Measurements from ENCODE around the gene POLR3B.
"Not testable (repeated sequence)": the region's sequence is repeated elsewhere in the genome, so short reads cannot be mapped to it uniquely, and the experiment has no call there.

POLR3B gene

DNA sequence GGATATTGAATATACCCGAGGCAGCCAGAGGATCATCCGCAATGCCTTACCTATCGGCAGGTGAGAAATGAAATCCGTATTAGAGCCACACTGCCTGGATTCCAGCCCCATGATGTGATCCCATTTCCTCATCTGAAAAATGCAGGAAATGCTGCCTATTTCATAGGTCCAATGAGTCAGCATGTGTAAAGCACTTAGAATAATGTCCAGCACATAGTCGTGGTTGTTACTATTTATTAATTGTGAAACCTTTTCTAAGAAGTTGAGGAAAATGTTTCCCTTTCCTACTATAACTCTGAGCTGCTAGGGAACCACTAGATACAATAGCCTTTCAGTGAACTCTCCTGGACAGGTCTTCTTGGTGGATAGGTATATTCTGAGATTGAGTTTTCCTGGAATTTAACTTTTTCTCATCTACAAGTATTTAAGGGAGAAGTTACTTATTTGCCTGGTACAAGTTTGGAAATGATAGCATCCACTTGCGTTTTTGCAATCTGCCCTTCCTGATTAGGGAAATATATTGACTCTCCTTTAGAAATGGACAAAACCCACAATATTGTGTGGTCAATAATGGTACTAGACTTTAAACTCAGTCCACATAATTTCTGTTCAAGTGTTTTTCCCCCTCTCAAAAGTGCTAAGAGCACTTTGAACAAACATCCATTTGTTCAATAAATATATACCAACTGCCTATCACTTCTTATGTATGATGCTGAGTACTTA is 12.2 kb downstream of the POLR3B start:
- WGBS: 94% methylated on average over 6 of the region's 6 CpGs
- Histone ChIP-seq H3K36me3 (ENCODE audit: insufficient read depth, low read length) (peaks cover 48% of the 10 kb centered on the region), H3K27ac (ENCODE audit: low read depth, low read length) (no peak overlapping the region), H3K27me3 (ENCODE audit: insufficient read depth, low read length) (no peaks in the 10 kb centered on the region), H3K9ac (ENCODE audit: low read depth, low read length) (no peak overlapping the region), H3K4me1 (ENCODE audit: insufficient read depth, low read length) (no peaks in the 10 kb centered on the region), H3K9me3 (ENCODE audit: insufficient read depth, low read depth, low read length) (no peaks in the 10 kb centered on the region), H3K4me3 (ENCODE audit: low read length) (no peak overlapping the region)

DNA sequence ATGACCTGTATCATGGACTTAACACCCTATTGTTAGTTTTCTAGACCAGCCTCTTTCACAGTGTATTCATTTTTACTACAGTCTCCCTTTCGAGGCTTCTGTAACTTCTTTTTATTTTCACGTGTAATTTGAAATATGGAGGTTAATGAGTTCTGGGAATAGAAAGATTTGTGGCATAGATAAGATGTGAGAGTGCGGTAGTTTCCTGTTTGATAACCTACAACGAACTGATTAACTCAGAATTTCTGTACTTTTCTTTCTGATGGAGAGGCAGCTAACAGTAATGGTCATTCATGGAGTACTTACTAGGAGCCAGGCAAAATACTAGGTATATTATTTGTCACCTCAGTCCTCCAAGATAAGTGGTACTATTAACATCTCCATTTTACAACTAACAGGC is 21.2 kb downstream of the POLR3B start:
- H3K4me1 ChIP-seq (ENCODE audit: insufficient read depth, low read length): no peaks in the 10 kb centered on the region
- H3K4me3 ChIP-seq (ENCODE audit: low read length): no peak overlapping the region
- peaks cover 7% of the 10 kb centered on the region; the same call in 1 of the 2 replicates for H3K9me3 ChIP-seq (ENCODE audit: insufficient read depth, low read depth, low read length)
- 98% methylated on average over 4 of the region's 4 CpGs for WGBS
- peaks cover 74% of the 10 kb centered on the region for H3K36me3 ChIP-seq (ENCODE audit: insufficient read depth, low read length)
- no peaks in the 10 kb centered on the region for H3K27me3 ChIP-seq (ENCODE audit: insufficient read depth, low read length)
- H3K27ac ChIP-seq (ENCODE audit: low read depth, low read length): no peak overlapping the region
- no peak overlapping the region for H3K9ac ChIP-seq (ENCODE audit: low read depth, low read length)

DNA sequence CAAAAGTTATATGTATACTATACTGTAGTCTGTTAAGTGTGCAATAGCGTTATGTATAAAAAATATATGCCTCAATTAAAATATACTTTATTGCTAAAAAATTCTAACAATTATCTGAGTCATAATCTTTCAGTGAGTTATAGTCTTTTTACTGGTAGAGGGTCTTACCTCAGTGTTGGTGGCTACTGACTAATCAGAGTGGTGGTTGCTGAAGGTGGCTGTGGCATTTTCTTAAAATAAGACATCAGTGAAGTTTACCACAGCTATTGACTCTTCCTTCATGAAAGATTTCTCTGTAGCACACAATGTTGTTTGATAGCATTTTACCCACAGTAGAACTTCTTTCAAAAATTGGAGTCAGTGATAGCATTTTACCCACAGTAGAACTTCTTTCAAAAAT is 23.4 kb downstream of the POLR3B start:
- H3K36me3 ChIP-seq (ENCODE audit: insufficient read depth, low read length): peaks cover 81% of the 10 kb centered on the region
- no peaks in the 10 kb centered on the region for H3K27me3 ChIP-seq (ENCODE audit: insufficient read depth, low read length)
- H3K9ac ChIP-seq (ENCODE audit: low read depth, low read length): no peak overlapping the region
- H3K27ac ChIP-seq (ENCODE audit: low read depth, low read length): no peak overlapping the region
- no peak overlapping the region for H3K4me3 ChIP-seq (ENCODE audit: low read length)
- peaks cover 7% of the 10 kb centered on the region; the same call in 1 of the 2 replicates for H3K9me3 ChIP-seq (ENCODE audit: insufficient read depth, low read depth, low read length)
- WGBS: no CpG with 5 or more reads among the region's 1 CpG
- no peaks in the 10 kb centered on the region for H3K4me1 ChIP-seq (ENCODE audit: insufficient read depth, low read length)

DNA sequence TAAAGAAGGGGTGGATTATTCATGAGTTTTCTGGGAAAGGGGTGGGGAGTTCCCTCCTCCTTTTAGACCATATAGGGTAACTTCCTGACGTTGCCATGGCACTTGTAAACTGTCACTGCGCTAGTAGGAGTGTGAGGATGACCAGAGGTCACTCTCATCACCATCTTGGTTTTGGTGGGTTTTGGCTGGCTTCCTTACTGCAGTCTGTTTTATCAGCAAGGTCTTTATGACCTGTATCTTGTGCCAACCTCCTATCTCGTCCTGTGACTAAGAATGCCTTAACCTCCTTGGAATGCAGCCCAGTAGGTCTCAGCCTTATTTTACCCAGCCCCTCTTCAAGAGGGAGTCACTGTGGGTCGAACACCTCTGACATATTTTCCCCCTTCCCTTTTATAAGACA is 24.3 kb downstream of the POLR3B start:
- 96% methylated on average over 4 of the region's 4 CpGs for WGBS
- H3K27me3 ChIP-seq (ENCODE audit: insufficient read depth, low read length); H3K4me3 ChIP-seq (ENCODE audit: low read length); H3K27ac ChIP-seq (ENCODE audit: low read depth, low read length); H3K9ac ChIP-seq (ENCODE audit: low read depth, low read length); H3K9me3 ChIP-seq (ENCODE audit: insufficient read depth, low read depth, low read length); H3K4me1 ChIP-seq (ENCODE audit: insufficient read depth, low read length): not testable (repeated sequence)
- peaks cover 73% of the 10 kb centered on the region for H3K36me3 ChIP-seq (ENCODE audit: insufficient read depth, low read length)

DNA sequence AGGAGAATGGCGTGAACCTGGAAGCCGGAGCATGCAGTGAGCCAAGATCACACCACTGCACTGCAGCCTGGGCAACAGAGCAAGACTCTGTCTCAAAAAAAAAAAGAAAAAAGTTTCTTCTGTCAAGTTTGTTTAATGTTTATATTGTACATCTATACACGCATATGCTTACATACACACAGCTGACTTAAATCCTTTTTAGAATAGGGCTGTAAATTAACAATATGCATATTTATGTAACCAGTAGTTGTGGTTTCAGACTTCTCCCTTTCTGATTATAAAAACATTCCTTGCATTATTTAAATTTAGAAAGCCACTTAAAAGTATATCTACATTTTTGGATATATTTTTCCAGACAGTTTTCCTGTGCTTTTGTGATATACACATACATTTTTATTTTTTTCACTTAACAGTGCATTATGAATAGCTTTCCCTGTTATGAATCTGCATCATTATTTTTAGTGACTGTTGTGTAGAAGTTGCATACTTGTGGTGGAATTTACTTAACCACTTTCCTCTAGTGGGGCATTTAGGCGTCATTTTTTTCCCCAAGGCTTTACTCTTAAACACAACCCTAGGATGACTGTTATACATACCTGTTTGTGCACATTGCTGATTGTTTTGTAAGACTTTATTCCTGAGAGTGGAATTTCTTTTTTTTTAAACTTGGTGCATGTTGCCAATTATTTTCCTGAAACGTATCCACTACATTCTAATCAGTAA is 29.4 kb downstream of the POLR3B start:
- no peaks in the 10 kb centered on the region for H3K27me3 ChIP-seq (ENCODE audit: insufficient read depth, low read length)
- H3K4me1 ChIP-seq (ENCODE audit: insufficient read depth, low read length): peaks cover 5% of the 10 kb centered on the region; the same call in 1 of the 2 replicates
- H3K9me3 ChIP-seq (ENCODE audit: insufficient read depth, low read depth, low read length): peaks cover 7% of the 10 kb centered on the region; the same call in 1 of the 2 replicates
- no peak overlapping the region for H3K4me3 ChIP-seq (ENCODE audit: low read length)
- H3K36me3 ChIP-seq (ENCODE audit: insufficient read depth, low read length): peaks cover 33% of the 10 kb centered on the region
- H3K27ac ChIP-seq (ENCODE audit: low read depth, low read length): no peak overlapping the region
- WGBS: 98% methylated on average over 2 of the region's 5 CpGs
- H3K9ac ChIP-seq (ENCODE audit: low read depth, low read length): no peak overlapping the region

DNA sequence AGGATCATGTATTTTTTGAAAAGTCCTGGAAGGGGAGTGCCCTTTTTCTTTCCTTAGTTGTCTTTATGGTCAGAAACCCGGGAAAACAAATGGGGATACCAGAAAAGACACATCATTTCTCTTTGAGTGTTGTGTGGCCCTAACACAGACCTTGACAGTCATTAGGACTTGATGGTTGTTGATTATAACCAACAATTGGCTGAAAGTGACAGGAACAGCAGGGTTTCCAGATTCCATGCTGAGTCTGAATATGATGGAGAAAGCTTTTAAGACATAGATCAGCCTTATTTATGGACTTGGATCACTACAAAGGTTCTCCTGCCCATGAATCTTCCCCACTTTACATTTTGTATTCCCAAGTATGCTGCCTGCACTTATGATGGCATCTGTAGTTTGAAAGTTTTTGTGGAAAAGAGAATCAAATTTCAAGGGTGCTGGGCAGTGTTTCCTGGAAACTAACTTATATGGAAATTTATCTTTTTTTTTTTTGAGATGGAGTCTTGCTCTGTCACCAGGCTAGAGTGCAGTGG is 30.4 kb downstream of the POLR3B start:
- Histone ChIP-seq H3K9me3 (ENCODE audit: insufficient read depth, low read depth, low read length) (no peaks in the 10 kb centered on the region), H3K27me3 (ENCODE audit: insufficient read depth, low read length) (no peaks in the 10 kb centered on the region), H3K27ac (ENCODE audit: low read depth, low read length) (no peak overlapping the region), H3K9ac (ENCODE audit: low read depth, low read length) (no peak overlapping the region), H3K36me3 (ENCODE audit: insufficient read depth, low read length) (peaks cover 27% of the 10 kb centered on the region), H3K4me3 (ENCODE audit: low read length) (no peak overlapping the region), H3K4me1 (ENCODE audit: insufficient read depth, low read length) (peaks cover 5% of the 10 kb centered on the region; the same call in 1 of the 2 replicates)
- WGBS: 71% methylated on average over 1 of the region's 1 CpG

DNA sequence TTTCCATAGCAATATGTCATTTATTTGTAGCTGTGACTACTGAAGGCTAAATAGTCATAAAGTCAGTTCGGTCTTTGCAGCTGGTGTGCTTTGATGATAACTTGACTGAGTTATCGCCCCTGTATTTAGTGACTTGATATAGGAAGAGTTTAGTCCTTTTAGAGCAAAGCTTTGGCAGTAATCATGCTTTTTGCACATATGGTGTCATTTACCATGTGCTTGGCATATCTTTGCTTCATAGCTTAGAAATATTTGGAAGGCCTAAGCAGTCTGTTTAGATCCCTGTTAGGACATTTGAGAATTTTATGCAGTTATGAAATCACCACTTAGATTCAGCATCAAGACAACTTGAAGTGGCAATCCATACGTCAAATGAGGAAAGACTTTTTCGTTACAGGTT is 31.6 kb downstream of the POLR3B start:
- Histone ChIP-seq H3K4me1 (ENCODE audit: insufficient read depth, low read length) (peaks cover 5% of the 10 kb centered on the region; the same call in 1 of the 2 replicates), H3K4me3 (ENCODE audit: low read length) (no peak overlapping the region), H3K9me3 (ENCODE audit: insufficient read depth, low read depth, low read length) (no peaks in the 10 kb centered on the region), H3K36me3 (ENCODE audit: insufficient read depth, low read length) (peaks cover 28% of the 10 kb centered on the region; the same call in 1 of the 2 replicates), H3K27ac (ENCODE audit: low read depth, low read length) (no peak overlapping the region), H3K9ac (ENCODE audit: low read depth, low read length) (no peak overlapping the region), H3K27me3 (ENCODE audit: insufficient read depth, low read length) (no peaks in the 10 kb centered on the region)
- 96% methylated on average over 4 of the region's 4 CpGs for WGBS

DNA sequence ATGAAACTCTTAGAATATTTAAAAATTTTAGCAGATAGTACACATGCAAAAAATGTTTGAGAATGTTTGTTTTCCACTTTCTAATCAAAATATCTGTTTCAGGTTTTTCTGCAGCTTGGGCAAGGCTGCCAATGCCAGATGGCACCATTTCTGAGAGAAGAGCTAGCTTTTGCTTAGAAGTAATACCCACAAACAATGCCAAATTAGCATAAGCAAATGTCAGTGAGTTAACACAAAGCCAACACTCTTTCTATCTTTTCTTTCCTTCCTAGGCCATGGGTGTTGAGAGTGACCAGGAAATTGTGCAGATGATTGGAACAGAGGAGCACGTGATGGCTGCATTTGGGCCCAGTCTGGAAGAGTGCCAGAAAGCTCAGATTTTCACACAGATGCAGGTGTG is 35.2 kb downstream of the POLR3B start:
- Histone ChIP-seq H3K4me1 (ENCODE audit: insufficient read depth, low read length) (peaks cover 3% of the 10 kb centered on the region; the same call in 1 of the 2 replicates), H3K4me3 (ENCODE audit: low read length) (no peak overlapping the region), H3K9me3 (ENCODE audit: insufficient read depth, low read depth, low read length) (peaks cover 11% of the 10 kb centered on the region), H3K9ac (ENCODE audit: low read depth, low read length) (no peak overlapping the region), H3K27me3 (ENCODE audit: insufficient read depth, low read length) (no peaks in the 10 kb centered on the region), H3K36me3 (ENCODE audit: insufficient read depth, low read length) (peaks cover 44% of the 10 kb centered on the region), H3K27ac (ENCODE audit: low read depth, low read length) (no peak overlapping the region)
- 97% methylated on average over 1 of the region's 1 CpG for WGBS

DNA sequence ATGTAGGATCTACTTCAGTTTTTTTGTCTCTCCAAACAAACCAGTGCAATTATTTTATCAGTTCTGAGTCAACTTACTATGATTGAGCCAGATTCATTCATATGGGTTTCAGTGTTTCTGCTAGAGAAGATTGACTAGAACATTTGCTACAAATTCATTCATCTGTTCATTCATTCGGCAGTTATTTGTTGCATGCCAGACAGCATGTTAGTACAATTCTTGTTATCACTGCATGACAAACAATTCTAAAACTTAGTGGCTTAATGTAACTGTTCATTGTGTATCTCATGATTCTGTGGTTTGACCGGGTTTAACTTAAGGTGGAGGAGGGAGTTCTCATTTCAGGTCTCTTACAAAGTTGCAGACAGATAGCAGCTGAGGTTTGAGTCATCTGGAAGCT is 52.3 kb downstream of the POLR3B start:
- Histone ChIP-seq H3K9me3 (ENCODE audit: insufficient read depth, low read depth, low read length) (no peaks in the 10 kb centered on the region), H3K4me3 (ENCODE audit: low read length) (no peak overlapping the region), H3K9ac (ENCODE audit: low read depth, low read length) (no peak overlapping the region), H3K4me1 (ENCODE audit: insufficient read depth, low read length) (no peaks in the 10 kb centered on the region), H3K27ac (ENCODE audit: low read depth, low read length) (no peak overlapping the region), H3K36me3 (ENCODE audit: insufficient read depth, low read length) (peaks cover 9% of the 10 kb centered on the region), H3K27me3 (ENCODE audit: insufficient read depth, low read length) (no peaks in the 10 kb centered on the region)
- 95% methylated on average over 2 of the region's 2 CpGs for WGBS

DNA sequence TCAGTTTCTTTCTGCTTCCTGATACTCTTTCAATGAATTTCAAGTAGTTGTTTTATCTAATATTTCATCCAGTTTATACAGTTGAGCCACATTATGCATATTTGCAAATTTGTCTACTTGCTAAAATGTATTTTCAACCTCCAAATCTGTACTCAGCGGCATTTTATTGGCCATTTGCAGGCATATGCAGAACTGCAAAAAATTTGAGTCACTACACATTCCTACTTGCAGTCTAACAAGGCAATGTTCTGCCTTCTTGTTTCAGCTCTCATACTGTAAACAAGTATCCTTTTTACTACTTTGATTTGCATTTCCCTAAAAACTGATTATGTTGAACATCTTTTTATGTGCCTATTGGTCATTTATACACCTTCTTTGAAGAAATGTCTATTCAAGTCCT is 55.0 kb downstream of the POLR3B start:
- Histone ChIP-seq H3K36me3 (ENCODE audit: insufficient read depth, low read length) (peaks cover 6% of the 10 kb centered on the region), H3K9ac (ENCODE audit: low read depth, low read length) (no peak overlapping the region), H3K27ac (ENCODE audit: low read depth, low read length) (no peak overlapping the region), H3K4me3 (ENCODE audit: low read length) (no peak overlapping the region), H3K27me3 (ENCODE audit: insufficient read depth, low read length) (no peaks in the 10 kb centered on the region), H3K9me3 (ENCODE audit: insufficient read depth, low read depth, low read length) (no peaks in the 10 kb centered on the region), H3K4me1 (ENCODE audit: insufficient read depth, low read length) (peaks cover 11% of the 10 kb centered on the region; the same call in 1 of the 2 replicates)
- WGBS: 96% methylated on average over 1 of the region's 1 CpG

DNA sequence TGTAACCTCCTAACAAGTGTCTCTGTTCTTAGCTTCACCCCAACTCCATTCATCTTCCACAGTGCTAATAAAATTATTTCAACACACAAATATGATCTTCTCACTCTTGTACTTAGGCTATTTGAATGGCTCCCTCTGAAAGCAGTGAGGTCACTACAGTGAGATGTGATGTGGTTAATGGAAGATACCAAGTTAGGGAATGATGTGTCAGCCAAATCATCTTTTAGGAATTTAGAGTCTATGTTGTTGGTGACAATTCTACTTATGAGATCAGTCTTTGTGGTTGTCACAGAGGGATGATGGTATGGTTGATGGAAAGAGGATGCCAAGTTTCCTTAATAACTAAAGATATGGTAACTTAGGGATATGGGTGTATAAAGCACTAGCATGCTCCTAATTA is 57.6 kb downstream of the POLR3B start:
- Histone ChIP-seq H3K27me3 (ENCODE audit: insufficient read depth, low read length) (no peaks in the 10 kb centered on the region), H3K36me3 (ENCODE audit: insufficient read depth, low read length) (peaks cover 6% of the 10 kb centered on the region; the same call in 1 of the 2 replicates), H3K27ac (ENCODE audit: low read depth, low read length) (no peak overlapping the region), H3K9ac (ENCODE audit: low read depth, low read length) (no peak overlapping the region), H3K4me1 (ENCODE audit: insufficient read depth, low read length) (peaks cover 21% of the 10 kb centered on the region; the same call in 1 of the 2 replicates), H3K4me3 (ENCODE audit: low read length) (no peak overlapping the region), H3K9me3 (ENCODE audit: insufficient read depth, low read depth, low read length) (no peaks in the 10 kb centered on the region)

Measured in HUES64 (cell line).